Central memory CD8-positive, alpha-beta T cell (primary cell): ENCODE results near the gene TMPRSS6.

ENCODE experiments used
- ATAC-seq: fragments of 150-1000 bp; cut with Tn5 transposase; replicated peaks from 2 replicates; pipeline ENCODE4 v1.10.0; 2022; ENCODE audit warnings: mild to moderate bottlenecking, moderate FRiP score, moderate number of reproducible peaks; ENCODE audit not compliant: poor library complexity, severe bottlenecking; ENCODE audit errors: extremely low read depth
- DNase-seq, 2 donors: peaks; one replicate each; pipeline ENCODE4 v3.0.0; 2021; ENCODE audit warnings: low spot score in 2 of 2
- H3K27ac Mint-ChIP-seq: one replicate; pipeline ENCODE4 v1.8.0; 2022; ENCODE audit warnings: low read depth, mild to moderate bottlenecking, moderate library complexity, mixed read lengths
- H3K27me3 Mint-ChIP-seq: one replicate; pipeline ENCODE4 v1.8.0; 2022; ENCODE audit warnings: mixed read lengths
- H3K36me3 Mint-ChIP-seq: one replicate; pipeline ENCODE4 v1.8.0; 2022; ENCODE audit warnings: mild to moderate bottlenecking, moderate library complexity, mixed read lengths; ENCODE audit not compliant: insufficient read depth
- H3K4me1 Mint-ChIP-seq: one replicate; pipeline ENCODE4 v1.8.0; 2022; ENCODE audit warnings: mixed read lengths
- H3K4me3 Mint-ChIP-seq: one replicate; pipeline ENCODE4 v1.8.0; 2022; ENCODE audit warnings: mild to moderate bottlenecking, moderate library complexity, mixed read lengths
- H3K9me3 Mint-ChIP-seq: one replicate; pipeline ENCODE4 v1.8.0; 2022; ENCODE audit warnings: mixed read lengths

The TMPRSS6 gene

GRCh38 chr22:37044634-37045625, 64.6 kb downstream of the TMPRSS6 start:
- Mint-ChIP-seq H3K27ac (no peak overlapping the region), H3K27me3 (peaks cover 20% of the 10 kb centered on the region), H3K9me3 (no peaks in the 10 kb centered on the region), H3K4me1 (no peaks in the 10 kb centered on the region), H3K36me3 (no peaks in the 10 kb centered on the region), H3K4me3 (no peak overlapping the region)
- ATAC-seq (no peak), DNase-seq (no peak)

- no peaks in the 10 kb centered on the region for H3K9me3 Mint-ChIP-seq
- DNase-seq (no peak), ATAC-seq (no peak)
- H3K36me3 Mint-ChIP-seq = no peaks in the 10 kb centered on the region
- no peak overlapping the region for H3K27ac Mint-ChIP-seq
- H3K4me1 Mint-ChIP-seq = no peaks in the 10 kb centered on the region
- H3K4me3 Mint-ChIP-seq = no peak overlapping the region
- peaks cover 29% of the 10 kb centered on the region for H3K27me3 Mint-ChIP-seq
Observed at GRCh38 chr22:37043828-37044538, 65.5 kb downstream of the TMPRSS6 start.

- no peak overlapping the region for H3K4me3 Mint-ChIP-seq
- no peak for ATAC-seq
- no peaks in the 10 kb centered on the region for H3K9me3 Mint-ChIP-seq
- no peak for DNase-seq
- H3K27me3 Mint-ChIP-seq = peaks cover 31% of the 10 kb centered on the region
- no peaks in the 10 kb centered on the region for H3K4me1 Mint-ChIP-seq
- H3K27ac Mint-ChIP-seq = no peak overlapping the region
- no peaks in the 10 kb centered on the region for H3K36me3 Mint-ChIP-seq
Observed at GRCh38 chr22:37043209-37043827, 66.2 kb downstream of the TMPRSS6 start.

GRCh38 chr22:37039466-37039865, 70.0 kb downstream of the TMPRSS6 start:
- peaks cover 66% of the 10 kb centered on the region for H3K27me3 Mint-ChIP-seq
- H3K9me3 Mint-ChIP-seq = no peaks in the 10 kb centered on the region
- ATAC-seq (no peak), DNase-seq (no peak)
- H3K4me3 Mint-ChIP-seq = no peak overlapping the region
- H3K36me3 Mint-ChIP-seq = no peaks in the 10 kb centered on the region
- no peaks in the 10 kb centered on the region for H3K4me1 Mint-ChIP-seq
- no peak overlapping the region for H3K27ac Mint-ChIP-seq

- no peak overlapping the region for H3K27ac Mint-ChIP-seq
- no peak overlapping the region for H3K4me3 Mint-ChIP-seq
- no peaks in the 10 kb centered on the region for H3K4me1 Mint-ChIP-seq
- H3K36me3 Mint-ChIP-seq = no peaks in the 10 kb centered on the region
- ATAC-seq (no peak), DNase-seq (no peak)
- peaks cover 66% of the 10 kb centered on the region for H3K27me3 Mint-ChIP-seq
- H3K9me3 Mint-ChIP-seq = no peaks in the 10 kb centered on the region
Observed at GRCh38 chr22:37037669-37038068, 71.8 kb downstream of the TMPRSS6 start.

GRCh38 chr22:37036655-37037377, 72.7 kb downstream of the TMPRSS6 start:
- Mint-ChIP-seq H3K4me1 (no peaks in the 10 kb centered on the region), H3K36me3 (no peaks in the 10 kb centered on the region), H3K27me3 (peaks cover 65% of the 10 kb centered on the region), H3K9me3 (no peaks in the 10 kb centered on the region), H3K4me3 (no peak overlapping the region), H3K27ac (no peak overlapping the region)
- DNase-seq (no peak), ATAC-seq (no peak)

- H3K4me3 Mint-ChIP-seq = no peak overlapping the region
- DNase-seq (no peak), ATAC-seq (no peak)
- H3K27ac Mint-ChIP-seq = no peak overlapping the region
- H3K27me3 Mint-ChIP-seq = peaks cover 35% of the 10 kb centered on the region
- H3K36me3 Mint-ChIP-seq = no peaks in the 10 kb centered on the region
- no peaks in the 10 kb centered on the region for H3K9me3 Mint-ChIP-seq
- H3K4me1 Mint-ChIP-seq = no peaks in the 10 kb centered on the region
Observed at GRCh38 chr22:37033605-37034430, 75.7 kb downstream of the TMPRSS6 start.

- Mint-ChIP-seq H3K4me3 (no peak overlapping the region), H3K36me3 (no peaks in the 10 kb centered on the region), H3K4me1 (no peaks in the 10 kb centered on the region), H3K9me3 (no peaks in the 10 kb centered on the region), H3K27ac (no peak overlapping the region), H3K27me3 (peaks cover 33% of the 10 kb centered on the region)
- ATAC-seq (no peak), DNase-seq (no peak)
Observed at GRCh38 chr22:37032535-37033460, 76.7 kb downstream of the TMPRSS6 start.

- Mint-ChIP-seq H3K4me3 (no peak overlapping the region), H3K36me3 (no peaks in the 10 kb centered on the region), H3K4me1 (no peaks in the 10 kb centered on the region), H3K9me3 (no peaks in the 10 kb centered on the region), H3K27ac (no peak overlapping the region), H3K27me3 (peaks cover 27% of the 10 kb centered on the region)
- DNase-seq = no peak
- ATAC-seq = no peak
Observed at GRCh38 chr22:37032134-37032534, 77.4 kb downstream of the TMPRSS6 start.

GRCh38 chr22:37030560-37031281, 78.8 kb downstream of the TMPRSS6 start:
- H3K9me3 Mint-ChIP-seq = no peaks in the 10 kb centered on the region
- no peaks in the 10 kb centered on the region for H3K4me1 Mint-ChIP-seq
- no peaks in the 10 kb centered on the region for H3K36me3 Mint-ChIP-seq
- no peak for DNase-seq
- ATAC-seq = no peak
- no peak overlapping the region for H3K27ac Mint-ChIP-seq
- H3K4me3 Mint-ChIP-seq = no peak overlapping the region
- peaks cover 12% of the 10 kb centered on the region for H3K27me3 Mint-ChIP-seq
